Tibial nerve (tissue), 4 donors: ENCODE data around the gene POU2F2. TPM values are rescaled to one million over a fixed set of nuclear protein-coding genes. Genes with fewer than 3 reads are reported as not detected.

Source experiments
- DNase-seq, 2 donors: peaks; one replicate each; pipeline ENCODE4 v3.0.0-alpha.2; 2019; ENCODE audit warnings: low spot score in 2 of 2
- H3K27ac ChIP-seq, 4 donors: fragments of 200-600 bp; sonication (generic) in 3 of 4; one replicate each; pipeline ENCODE4 v1.5.1; 2017 to 2019; ENCODE audit warnings: mild to moderate bottlenecking in 1 of 4
- H3K27me3 ChIP-seq, 2 donors: fragments of 200-600 bp; sonication (generic) in 1 of 2; one replicate each; pipeline versions ENCODE4 v1.5.1 to v1.6.0; 2017 to 2019
- H3K36me3 ChIP-seq, 3 donors: fragments of 200-600 bp; sonication (generic); one replicate each; pipeline ENCODE4 v1.5.1; 2018 to 2019
- H3K4me1 ChIP-seq, 4 donors: fragments of 200-600 bp; sonication (generic) in 3 of 4; one replicate each; pipeline ENCODE4 v1.5.1; 2017 to 2019
- H3K4me3 ChIP-seq, 4 donors: fragments of 200-600 bp; sonication (generic) in 3 of 4; one replicate each; pipeline ENCODE4 v1.5.1; 2017 to 2019; ENCODE audit warnings: mild to moderate bottlenecking in 1 of 4, moderate library complexity in 1 of 4
- H3K9me3 ChIP-seq, 4 donors: fragments of 200-600 bp; sonication (generic) in 3 of 4; one replicate each; pipeline ENCODE4 v1.5.1; 2017 to 2019
- EP300 ChIP-seq, 2 donors: sonication (generic); formaldehyde crosslinking; IDR thresholded peaks; one replicate each; pipeline ENCODE4 v1.6.1; 2017; ENCODE audit warnings: antibody characterized with exemption in 2 of 2, mild to moderate bottlenecking in 1 of 2
- POLR2A ChIP-seq, 2 donors: fragments of 450-650 bp; IDR thresholded peaks; one replicate each; pipeline ENCODE4 v1.6.1; 2017; ENCODE audit warnings: antibody characterized with exemption in 2 of 2, mild to moderate bottlenecking in 2 of 2, moderate library complexity in 2 of 2
- WGBS, 2 donors: methylation state at CpG; one replicate each; pipeline ENCODE4 v1.1.5; 2018; 5-methylcytosine and 5-hydroxymethylcytosine counted together
- total RNA-seq, 4 donors: library from RNA; depleted of rRNA; stranded (reverse); fragments of >200 nt; gene quantifications; one replicate each; pipeline ENCODE4 v1.1.0, GENCODE V29; 2016
- TF ChIP-seq, protein P1 (sequence below), 5 experiments: fragments of 200-600 bp in 3 of 5; fragments of 450-650 bp in 2 of 5; sonication (generic) in 3 of 5; IDR thresholded peaks; one replicate each; pipeline ENCODE4 v1.5.1; 2016 to 2019; ENCODE audit warnings: antibody characterized with exemption in 5 of 5, mild to moderate bottlenecking in 3 of 5, moderate library complexity in 2 of 5

POU2F2 gene
- total RNA-seq, 4 donors from 2014 or later = 0.21 to 6.0 (median 0.51) TPM

DNA sequence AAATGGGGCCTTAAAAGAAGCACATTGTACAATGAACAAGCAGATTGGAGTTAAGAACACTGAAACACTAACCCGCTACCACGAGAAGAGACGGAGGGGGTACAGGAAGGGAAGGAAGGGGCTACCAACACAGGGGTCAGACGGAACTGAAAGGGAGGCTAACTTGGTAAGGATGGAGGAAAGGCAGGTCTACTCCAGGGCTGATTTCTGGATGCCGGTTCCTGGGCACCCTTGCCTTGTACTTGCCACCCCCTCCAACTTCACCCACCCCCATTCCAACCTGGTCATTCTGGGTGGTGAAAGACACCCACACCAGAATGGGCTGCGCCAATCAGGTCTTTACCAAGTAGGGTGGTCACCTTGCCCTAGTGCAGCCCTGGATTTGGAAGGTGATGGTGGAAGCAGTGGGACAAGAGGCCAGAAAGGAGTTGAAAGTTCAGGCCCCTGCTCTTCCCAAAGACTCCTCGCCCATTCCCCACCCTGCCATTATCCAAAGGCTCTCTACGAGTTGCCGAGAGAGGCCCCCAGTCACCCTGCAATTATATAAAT lies 46.0 kb downstream of the POU2F2 start:
- WGBS, 2 donors = 75 to 84% methylated on average over 9 of the region's 9 CpGs
- Histone ChIP-seq H3K9me3 (no peaks in the 10 kb centered on the region), H3K27me3 (no peaks in the 10 kb centered on the region), H3K27ac (no peak overlapping the region), H3K4me1 (peaks cover 0 to 14% (median 2%) of the 10 kb centered on the region in 4 donors), H3K36me3 (peaks cover 0 to 30% (median 0%) of the 10 kb centered on the region in 3 donors), H3K4me3 (no peak overlapping the region)
- TF ChIP-seq, protein P1, sequence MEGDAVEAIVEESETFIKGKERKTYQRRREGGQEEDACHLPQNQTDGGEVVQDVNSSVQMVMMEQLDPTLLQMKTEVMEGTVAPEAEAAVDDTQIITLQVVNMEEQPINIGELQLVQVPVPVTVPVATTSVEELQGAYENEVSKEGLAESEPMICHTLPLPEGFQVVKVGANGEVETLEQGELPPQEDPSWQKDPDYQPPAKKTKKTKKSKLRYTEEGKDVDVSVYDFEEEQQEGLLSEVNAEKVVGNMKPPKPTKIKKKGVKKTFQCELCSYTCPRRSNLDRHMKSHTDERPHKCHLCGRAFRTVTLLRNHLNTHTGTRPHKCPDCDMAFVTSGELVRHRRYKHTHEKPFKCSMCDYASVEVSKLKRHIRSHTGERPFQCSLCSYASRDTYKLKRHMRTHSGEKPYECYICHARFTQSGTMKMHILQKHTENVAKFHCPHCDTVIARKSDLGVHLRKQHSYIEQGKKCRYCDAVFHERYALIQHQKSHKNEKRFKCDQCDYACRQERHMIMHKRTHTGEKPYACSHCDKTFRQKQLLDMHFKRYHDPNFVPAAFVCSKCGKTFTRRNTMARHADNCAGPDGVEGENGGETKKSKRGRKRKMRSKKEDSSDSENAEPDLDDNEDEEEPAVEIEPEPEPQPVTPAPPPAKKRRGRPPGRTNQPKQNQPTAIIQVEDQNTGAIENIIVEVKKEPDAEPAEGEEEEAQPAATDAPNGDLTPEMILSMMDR (IDR thresholded peaks at IDR 0.05) = no peak
- TF ChIP-seq POLR2A (IDR thresholded peaks at IDR 0.05) (no peak), EP300 (IDR thresholded peaks at IDR 0.05) (no peak)
- no peak for DNase-seq

DNA sequence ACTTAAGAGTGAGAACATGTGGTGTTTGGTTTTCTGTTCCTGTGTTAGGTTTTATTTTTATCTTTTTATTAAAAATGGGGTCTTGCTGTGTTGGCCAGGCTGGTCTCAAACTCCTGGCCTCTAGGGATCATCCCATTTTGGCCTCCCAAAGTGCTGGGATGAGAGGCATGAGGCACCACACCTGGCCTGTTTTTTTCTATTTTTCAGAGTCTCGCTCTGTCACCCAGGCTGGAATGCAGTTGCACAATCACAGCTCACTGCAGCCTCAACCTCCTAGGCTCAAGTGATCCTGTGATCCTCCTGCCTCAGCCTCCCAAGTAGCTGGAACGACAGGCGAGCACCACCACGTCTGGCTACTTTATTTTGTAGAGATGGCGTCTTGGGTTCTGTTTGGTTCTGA lies 48.7 kb downstream of the POU2F2 start:
- TF ChIP-seq EP300 (IDR thresholded peaks at IDR 0.05) (no peak), POLR2A (IDR thresholded peaks at IDR 0.05) (no peak)
- TF ChIP-seq, protein P1 (IDR thresholded peaks at IDR 0.05) = no peak
- Histone ChIP-seq H3K4me3 (no peak overlapping the region), H3K36me3 (peaks cover 7 to 58% (median 18%) of the 10 kb centered on the region in 3 donors), H3K9me3 (no peaks in the 10 kb centered on the region), H3K4me1 (peaks cover 0 to 5% (median under 1%) of the 10 kb centered on the region in 4 donors), H3K27me3 (no peaks in the 10 kb centered on the region), H3K27ac (no peak overlapping the region)
- WGBS, 2 donors = 94 to 96% methylated on average over 5 of the region's 5 CpGs
- DNase-seq = no peak

- Histone ChIP-seq H3K27me3 (no peaks in the 10 kb centered on the region), H3K36me3 (peaks cover 7 to 65% (median 18%) of the 10 kb centered on the region in 3 donors), H3K9me3 (no peaks in the 10 kb centered on the region), H3K27ac (no peak overlapping the region), H3K4me1 (peaks cover 0 to 15% (median 8%) of the 10 kb centered on the region in 4 donors), H3K4me3 (no peak overlapping the region)
- TF ChIP-seq, protein P1 (IDR thresholded peaks at IDR 0.05) = peak in 2 of 5 experiments; percentile 13 to 14
- TF ChIP-seq POLR2A (IDR thresholded peaks at IDR 0.05) = no peak
- no peak for TF ChIP-seq EP300 (IDR thresholded peaks at IDR 0.05)
- 75 to 85% methylated on average over 2 of the region's 2 CpGs for WGBS, 2 donors
- DNase-seq = no peak
Measured at GRCh38 chr19:42081584-42082203, 50.6 kb downstream of the POU2F2 start.

DNA sequence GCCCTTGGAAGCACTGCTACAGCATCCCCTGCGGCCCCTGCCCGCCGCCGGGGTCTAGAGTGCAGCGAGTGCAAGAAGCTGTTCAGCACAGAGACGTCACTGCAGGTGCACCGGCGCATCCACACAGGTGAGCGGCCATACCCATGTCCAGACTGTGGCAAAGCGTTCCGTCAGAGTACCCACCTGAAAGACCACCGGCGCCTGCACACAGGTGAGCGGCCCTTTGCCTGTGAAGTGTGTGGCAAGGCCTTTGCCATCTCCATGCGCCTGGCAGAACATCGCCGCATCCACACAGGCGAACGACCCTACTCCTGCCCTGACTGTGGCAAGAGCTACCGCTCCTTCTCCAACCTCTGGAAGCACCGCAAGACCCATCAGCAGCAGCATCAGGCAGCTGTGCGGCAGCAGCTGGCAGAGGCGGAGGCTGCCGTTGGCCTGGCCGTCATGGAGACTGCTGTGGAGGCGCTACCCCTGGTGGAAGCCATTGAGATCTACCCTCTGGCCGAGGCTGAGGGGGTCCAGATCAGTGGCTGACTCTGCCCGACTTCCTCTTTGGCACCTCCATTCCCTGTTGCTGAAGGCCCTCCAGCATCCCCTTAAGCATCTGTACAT lies 51.4 kb downstream of the POU2F2 start:
- H3K4me1 ChIP-seq = peaks cover 0 to 18% (median 9%) of the 10 kb centered on the region in 4 donors
- DNase-seq = no peak
- TF ChIP-seq POLR2A (IDR thresholded peaks at IDR 0.05) = no peak
- no peak for TF ChIP-seq EP300 (IDR thresholded peaks at IDR 0.05)
- TF ChIP-seq, protein P1 (IDR thresholded peaks at IDR 0.05) = no peak
- no peaks in the 10 kb centered on the region for H3K27me3 ChIP-seq
- H3K27ac ChIP-seq = no peak overlapping the region
- H3K9me3 ChIP-seq = no peaks in the 10 kb centered on the region
- peaks cover 7 to 65% (median 18%) of the 10 kb centered on the region in 3 donors for H3K36me3 ChIP-seq
- 90 to 95% methylated on average over 25 to 27 of the region's 28 CpGs for WGBS, 2 donors
- no peak overlapping the region for H3K4me3 ChIP-seq
